Activated T-cell treated with anti-CD3 and anti-CD28 coated beads for 48 hours (primary cell): ENCODE results near the gene AGR2.
"Not testable (repeated sequence)": the region's sequence is repeated elsewhere in the genome, so short reads cannot be mapped to it uniquely, and the experiment has no call there.

Experiments used
- DNase-seq: peaks from one replicate; pipeline ENCODE4 v3.0.0-alpha.2; 2020; ENCODE audit warnings: low read depth

AGR2 gene

DNA sequence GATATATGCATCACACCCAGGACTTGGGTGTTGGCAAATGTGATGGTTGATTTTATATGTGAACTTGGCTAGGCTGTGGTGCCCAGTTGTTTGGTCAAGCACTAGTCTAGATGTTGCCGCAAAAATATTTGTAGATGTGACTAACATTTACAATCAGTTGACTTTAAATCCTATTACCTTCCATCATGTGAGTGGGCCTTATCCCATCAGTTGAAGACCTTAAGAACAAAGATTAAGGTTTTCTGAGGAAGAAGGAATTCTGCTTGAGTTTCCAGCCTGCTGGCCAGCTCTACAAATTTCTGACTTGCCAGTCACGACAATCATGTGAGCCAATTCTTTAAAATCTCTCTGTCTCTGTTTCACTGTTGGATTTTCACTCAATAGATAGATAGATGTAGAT lies 30.9 kb downstream of the AGR2 start:
- DNase-seq, result no peak

DNA sequence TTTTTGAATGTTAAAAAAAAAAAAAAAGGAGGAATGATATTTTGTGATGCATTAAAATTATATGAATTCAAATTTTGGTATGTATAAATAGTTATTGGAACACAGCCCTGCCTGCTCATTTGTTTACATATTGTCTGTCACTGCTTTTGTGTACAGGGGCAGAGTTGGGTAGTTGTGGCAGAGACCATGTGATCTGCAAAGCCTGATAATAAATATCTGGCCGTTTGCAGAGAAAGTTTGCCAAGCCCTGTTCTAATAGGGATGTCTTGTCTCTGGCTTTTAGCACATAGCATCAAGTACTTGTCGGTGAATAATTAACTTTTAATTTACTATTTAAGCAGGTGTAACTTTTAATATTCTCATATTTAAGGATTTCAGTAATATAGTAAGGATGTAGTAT lies 31.5 kb downstream of the AGR2 start:
- no peak for DNase-seq

DNA sequence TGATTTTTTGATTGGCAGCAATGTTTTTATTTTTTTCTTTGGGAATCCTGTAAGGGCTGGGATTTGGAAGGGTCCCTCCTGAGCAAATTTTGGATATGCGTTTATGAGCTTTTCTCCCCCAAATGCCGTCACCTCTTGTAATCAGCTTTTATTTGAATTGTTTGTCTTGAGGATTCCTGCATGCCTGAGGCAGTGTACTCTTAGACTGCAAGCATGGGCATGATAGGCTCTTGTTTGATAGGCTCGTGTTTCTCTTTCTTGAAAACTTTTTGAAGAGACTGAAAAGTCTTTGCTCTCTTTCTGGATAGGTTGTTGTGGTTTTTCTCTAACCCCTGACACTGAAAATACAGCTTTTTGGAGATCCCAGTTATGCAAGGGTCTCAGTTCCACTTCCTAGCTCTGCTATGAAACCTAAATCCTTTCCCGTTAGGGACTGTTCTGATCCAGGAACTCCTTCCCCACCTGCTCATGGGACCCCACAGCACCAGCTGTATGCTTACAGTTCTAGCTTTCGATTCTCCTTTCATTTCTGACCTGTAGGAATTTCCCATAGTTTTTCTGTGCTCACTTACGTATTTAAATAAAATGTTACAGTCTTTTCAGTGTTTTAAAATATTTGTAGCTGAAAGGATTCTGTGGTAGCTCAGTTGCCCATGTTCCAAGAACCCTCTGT lies 34.0 kb downstream of the AGR2 start:
- DNase-seq, result no peak

DNA sequence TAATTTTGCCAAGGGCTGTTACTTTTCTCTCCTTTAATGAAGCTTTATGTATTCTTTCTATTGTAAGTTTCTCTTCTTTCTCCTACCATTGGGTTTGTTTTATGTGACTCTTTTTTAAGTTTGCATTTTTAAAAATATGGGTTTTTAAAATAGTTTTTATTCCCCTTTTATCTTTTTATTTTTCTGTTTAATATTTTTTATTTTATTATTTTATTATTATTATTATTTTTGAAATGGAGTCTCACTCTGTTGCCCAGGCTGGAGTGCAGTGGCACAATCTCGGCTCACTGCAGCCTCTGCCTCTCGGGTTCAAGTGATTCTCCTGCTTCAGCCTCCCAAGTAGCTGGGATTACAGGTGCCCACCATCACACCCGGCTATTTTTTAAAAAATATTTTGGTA lies 34.8 kb downstream of the AGR2 start:
- not testable (repeated sequence) for DNase-seq

DNA sequence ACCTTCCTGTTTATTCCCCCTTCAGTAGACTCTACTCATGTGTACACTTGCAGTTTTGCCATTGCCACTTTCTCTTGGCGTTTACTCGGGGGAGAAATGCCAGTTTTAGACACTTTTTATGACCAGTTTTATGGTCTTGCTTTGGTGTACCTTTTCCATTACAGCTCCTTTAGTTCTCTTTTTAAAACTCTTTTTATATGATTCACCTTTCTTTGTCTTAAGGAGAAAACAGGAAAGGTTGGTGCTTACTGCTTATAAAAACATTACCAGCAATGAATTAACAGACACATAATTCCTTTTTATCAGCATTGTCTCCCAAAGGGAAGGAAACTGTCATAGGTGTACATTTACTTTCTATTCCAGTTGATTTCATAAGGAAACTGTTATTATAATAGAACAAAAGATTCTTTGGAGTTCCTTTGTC lies 39.4 kb downstream of the AGR2 start:
- no peak for DNase-seq

DNA sequence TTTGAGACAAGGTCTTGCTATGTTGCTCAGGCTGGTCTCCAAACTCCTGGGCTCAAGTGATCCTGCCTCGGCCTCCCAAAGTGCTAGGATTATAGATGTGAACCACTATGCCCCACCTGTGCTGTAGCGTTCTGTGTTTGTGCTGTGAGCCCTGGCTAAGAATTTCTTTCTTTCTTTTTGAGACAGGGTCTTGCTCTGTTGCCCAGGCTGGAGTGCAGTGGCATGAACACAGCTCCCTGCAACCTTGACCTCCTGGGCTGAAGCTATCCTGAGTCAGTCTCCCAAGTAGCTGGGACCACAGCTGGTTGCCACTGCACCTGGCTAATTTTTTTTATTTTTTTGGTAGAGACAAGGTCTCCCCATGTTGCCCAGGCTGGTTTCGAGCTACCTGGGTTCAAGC lies 39.9 kb downstream of the AGR2 start:
- no peak for DNase-seq

DNA sequence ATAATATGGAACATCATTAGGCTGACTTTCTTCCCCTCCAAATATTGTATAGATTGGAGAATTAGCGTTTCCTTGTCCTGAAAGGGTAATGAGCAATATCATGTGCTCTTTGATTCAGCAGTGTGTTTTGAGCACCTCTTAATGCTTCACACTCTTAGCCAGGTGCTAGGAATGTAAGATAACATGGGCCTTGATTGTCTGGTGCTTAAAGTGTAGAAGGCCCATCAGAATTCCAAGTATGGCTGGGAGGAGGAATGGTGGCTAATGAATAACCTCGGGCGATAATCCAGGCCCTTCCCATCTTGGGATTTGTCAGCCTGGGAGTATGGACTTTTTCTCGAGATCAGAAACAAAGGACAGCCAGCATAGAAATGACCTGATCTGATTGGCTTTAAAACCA lies 42.6 kb downstream of the AGR2 start:
- DNase-seq, result no peak

DNA sequence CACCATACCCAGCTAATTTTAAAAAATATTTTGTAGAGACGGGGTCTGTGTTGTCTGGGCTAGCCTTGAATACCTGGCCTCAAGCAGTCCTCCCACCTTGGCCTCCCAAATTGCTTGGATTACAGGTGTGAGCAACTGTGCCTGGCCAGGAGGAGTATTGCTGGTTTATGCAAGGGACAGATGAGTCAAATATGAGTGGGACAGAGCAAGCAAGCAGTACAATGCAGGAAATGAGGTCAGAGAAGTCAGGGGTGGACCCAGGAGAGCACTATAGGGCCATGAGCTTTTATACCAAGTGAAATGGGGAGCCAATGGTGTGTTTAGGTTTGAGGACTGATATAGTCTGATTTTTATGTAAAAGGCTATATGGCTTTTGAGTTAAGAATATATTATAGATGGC lies 45.0 kb downstream of the AGR2 start:
- DNase-seq, result no peak

DNA sequence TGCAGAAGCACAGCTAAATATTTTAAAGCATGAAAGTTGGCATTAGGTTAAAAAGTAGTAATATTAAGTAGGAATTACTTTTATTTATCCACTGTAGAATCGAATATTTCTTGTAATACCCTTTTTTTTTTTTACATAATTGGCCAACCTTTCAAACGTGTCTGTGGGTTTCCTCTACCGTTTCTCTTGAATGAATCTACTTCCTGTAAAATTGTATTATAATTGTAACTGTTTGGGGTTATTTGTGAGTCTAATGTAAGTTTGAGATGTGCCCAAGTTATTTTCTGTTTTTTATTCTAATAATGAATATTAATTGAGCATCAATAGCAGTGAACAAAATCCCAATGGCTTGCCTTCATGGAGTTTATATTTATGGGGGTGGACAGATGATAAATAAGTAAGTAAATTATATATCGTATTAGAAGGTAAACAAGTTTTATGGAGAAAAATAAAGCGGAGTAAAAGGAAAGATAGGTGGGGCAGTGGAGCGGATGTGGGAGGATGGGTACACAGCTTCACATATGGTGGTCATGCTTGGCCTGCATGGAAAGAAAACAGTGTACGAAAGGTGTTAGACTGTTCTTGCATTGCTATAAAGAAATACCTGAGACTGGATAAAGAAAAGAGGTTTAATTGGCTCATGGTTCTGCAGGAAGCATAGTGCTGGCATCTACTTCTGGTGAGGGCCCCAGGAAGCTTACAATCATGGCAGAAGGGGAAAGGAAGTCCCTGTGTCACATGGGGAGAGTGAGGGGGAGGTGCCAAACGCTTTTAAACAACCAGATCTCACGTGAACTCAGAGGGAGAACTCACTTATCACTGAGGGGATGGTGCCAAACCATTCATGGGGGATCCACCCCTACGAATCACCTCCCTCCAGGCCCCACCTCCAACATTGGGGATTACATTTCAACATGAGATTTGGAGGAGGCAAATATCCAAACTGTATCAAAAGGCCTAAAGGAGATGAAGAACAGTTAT lies 45.9 kb downstream of the AGR2 start:
- no peak for DNase-seq

DNA sequence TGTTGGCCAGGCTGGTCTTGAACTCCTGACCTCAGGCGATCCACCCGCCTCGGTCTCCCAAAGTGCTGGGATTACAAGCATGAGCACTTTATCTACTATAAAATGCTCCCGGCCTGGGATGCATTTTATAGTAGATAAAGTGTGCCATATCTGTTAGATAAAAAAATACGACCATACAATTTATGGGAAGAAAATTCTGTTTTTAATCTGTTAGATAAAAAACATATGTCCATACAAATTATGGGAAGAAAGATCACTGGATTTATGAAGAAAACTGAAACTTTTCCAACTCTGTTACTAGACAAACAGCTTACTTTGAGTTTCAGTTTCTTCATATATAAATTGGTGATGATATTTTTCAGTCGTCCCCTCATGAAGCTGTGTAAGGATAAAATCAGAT lies 46.8 kb downstream of the AGR2 start:
- no peak for DNase-seq

DNA sequence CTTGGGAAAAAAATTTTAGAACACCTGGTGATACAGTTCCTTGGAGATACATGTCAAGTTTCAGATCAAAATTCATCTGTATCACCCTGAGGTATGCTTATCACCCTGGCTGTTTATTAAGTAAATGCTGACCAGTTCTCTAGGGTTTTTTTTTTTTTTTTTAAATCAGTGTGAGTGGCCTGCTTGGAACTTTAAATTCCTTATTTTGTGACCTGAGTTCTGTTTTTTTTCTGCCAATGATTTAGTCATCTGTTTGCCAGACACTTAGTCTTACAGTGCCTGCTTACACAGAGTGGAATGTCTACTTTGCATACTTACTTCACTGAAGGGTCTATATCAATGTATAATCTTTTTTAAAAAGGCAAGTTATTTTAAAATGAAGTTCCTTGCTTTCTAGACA lies 49.4 kb downstream of the AGR2 start:
- DNase-seq, result no peak

DNA sequence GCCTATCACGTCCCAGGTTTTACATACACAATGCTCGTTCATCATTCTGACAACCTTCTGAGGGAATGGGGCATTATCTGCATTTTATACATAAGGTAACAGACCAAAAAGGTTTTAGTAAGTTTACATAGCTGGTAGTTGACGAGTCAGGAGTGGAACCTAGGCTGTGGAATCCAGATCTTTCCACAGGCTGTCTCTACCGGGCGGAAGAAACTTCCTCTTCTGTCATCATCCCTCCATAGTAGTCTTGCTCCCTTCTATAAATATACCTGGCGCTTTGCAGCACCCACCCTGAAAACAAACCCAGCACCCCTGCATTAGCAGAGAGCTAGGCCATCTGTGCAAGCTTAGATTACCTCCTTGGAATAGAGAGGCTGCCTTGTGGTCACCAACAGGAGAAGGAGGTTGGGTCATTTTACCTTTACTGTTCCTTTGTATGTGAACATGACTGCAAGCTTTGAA lies 49.9 kb downstream of the AGR2 start:
- DNase-seq, result no peak

DNA sequence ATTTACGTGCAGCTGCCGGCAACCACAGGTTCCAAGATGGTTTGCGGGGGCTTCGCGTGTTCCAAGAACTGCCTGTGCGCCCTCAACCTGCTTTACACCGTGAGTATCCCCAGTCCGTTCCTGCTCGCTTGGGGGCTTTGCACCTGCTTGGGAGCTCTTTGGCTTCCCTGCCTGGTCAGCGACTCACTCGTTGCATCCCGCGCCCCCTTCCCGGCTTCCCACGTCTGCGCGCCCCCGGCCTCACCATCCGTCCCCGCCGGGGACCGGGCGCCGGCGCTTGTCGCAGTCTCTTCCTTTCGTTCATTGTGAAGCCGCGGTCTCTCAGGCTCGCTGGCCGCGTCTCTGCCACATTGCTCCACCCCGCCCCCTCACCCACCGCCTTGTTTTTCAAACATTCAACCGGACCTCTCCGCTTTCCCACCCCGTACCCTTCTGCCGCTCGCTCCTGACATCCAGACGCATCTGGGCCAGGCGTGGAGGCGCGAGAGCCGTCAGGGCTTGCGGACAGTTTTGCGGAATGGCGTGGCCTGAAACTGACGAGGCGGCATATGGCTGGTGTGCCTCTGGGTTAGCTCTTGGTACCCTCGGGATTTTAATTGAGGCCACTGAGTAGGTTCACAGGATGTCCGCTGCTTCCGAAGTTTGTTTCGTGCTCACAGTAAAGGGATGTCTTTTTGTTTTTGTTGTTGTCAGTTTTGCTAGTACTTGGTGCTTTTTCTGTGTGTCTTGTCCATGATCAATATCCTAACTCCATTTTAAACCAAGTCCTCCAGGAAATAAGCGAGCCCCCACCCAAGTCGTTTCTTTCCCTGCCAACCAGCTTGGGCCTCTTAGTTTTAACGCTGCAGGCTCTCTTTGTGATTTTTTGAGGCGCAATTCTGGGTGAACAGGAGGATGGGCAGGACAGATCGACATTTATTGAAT lies 50.6 kb downstream of the AGR2 start:
- peak; percentile 3 for DNase-seq

DNA sequence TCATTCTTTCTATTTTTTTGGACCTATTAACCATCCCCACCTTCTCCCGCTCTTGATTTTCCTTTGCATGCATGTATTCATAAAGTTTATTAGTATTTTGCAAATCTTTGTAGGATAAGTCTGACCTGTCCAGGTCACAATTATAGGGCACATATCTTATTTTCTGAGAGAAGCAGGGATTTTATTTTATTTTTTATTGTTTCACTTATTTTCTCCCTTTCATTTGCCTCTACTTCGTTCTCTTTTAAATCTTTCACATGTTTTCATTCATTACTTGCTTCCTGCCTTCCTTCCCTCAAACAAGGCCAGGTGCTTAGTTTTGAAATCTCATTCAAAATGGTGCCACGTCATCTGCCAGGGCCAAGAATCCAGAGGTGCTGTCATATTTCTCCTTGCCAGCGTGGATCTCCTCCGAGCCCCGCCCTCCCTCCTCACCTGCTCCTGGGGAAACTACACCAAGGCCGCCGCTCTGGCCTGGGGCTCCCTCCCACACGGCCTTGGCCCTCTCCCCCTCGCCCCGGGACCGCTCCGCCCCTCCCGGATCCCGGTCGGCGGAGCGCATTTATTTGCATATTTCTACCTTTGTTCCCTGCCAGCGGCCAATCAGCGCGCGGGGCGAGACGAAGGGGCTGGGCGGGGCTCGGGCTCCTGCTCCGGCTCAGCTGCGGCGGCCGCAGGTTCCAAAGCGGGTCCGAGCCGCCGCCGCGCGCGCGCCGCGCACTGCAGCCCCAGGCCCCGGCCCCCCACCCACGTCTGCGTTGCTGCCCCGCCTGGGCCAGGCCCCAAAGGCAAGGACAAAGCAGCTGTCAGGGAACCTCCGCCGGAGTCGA lies 51.5 kb downstream of the AGR2 start, which contains the start of gene TSPAN13:
TSS of gene TSPAN13 (plus strand) at position 654 of the 830 bp plus-strand sequence. CDS start 213 bp downstream, outside the sequence.
- peak; percentile 69 for DNase-seq

DNA sequence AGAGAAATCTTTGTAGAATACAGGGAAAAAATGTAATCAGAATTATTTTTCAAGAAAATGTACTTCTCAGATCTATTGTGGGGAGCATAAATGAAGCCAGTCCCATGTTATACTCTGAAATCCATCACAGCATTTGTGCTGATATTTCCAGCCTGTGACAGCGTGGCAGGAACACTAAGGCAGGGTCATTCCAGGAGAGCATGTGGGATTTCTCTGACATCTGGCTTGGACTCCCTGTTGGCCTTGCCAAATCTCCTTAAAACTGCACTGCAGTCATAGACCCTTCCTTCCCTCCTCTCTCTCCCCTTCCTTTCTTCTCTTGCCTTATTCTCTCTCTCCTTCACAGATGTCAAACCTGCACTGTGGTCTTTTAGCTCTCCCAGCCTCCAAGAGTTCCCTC lies 57.7 kb downstream of the AGR2 start:
- DNase-seq, result no peak

DNA sequence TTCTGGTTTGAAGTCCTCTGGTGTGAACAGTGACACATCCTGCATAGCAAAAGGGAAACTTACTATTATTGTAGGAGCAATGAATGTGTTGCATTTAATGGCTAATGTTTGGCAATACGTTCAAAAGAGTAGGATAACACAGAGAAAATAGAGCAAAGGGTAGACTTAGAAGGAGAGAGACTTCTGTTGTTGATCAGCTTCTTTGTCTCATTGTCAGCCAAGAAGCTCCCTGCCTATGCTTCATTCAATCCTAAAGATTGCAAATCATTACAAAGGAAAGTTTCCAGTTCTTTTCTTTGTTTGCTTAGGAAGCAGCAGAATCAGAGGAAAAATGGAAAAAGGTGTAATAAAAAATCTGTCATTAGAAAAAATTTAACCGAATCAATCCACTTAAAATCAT lies 59.2 kb downstream of the AGR2 start:
- DNase-seq, result no peak

DNA sequence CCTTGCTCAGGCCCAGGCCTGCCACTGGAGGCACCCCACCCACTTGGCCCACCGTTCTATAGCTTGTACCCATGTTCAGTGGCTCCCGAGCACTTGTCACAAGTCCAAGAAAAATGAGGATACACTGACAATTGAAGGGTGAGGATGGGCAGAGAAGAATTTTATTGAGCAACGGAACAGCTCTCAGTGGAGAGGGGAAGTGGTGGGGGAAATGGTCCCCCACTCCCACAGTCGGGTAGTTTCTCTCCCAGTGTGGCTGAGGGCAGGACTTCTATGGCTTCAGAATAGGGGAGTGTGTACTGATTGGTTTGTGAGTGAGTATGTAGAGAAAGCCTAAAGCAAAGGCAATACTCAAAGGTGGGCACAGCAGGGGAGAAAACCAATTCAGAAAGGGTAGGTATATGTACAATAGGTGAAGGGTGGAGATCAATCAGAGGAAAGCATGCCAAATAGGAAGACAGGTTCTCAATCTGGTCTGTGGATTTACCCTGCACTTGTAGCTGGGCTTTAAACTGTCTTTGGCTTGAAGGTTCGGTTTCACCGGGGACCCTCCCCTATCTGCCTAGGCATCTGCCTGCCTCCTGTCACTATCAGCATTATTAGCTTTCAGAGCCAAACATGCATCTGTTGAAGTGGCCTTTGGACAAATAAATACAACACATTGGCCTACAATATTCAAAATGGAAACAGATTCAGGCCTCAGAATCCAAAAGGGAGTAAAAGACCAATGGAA lies 60.1 kb downstream of the AGR2 start:
- DNase-seq, result no peak

DNA sequence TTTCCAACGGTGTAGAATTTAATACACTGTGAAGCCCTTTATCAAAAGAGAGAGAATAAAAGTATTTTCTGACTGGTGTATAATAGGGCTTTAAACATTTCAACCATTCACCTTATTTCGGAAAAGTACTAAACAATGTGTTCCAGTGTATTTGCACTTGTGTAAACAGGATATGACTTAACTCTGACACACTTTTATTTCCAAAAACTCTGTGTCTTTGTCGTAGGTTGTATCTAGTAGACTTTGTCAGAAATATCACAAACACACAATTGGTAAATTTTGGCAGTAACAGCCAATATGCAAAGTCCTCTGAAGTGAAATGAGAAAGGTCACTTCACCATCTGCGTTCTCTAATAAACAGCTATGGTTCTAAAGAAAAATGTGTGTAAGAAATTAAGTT lies 61.6 kb downstream of the AGR2 start:
- DNase-seq, result no peak

DNA sequence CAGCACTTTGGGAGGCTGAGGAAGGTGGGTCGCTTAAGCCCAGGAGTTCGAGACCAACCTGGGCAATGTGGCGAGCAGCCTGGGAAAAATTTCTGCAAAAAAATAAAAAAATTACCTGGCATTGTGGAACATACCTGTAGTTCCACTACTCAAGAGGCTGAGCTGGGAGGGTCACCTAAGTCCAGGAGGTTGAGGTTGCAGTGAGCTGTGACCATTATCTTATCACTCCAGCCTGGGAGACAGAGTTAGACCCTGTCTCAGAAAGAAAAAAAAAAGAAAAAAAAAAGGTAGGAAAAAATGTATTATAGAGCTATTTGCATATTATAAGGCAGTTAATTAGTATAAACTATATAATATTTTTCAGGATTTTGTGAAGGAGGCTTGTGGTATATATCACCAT lies 62.3 kb downstream of the AGR2 start:
- no peak for DNase-seq
